ENCODE measurements around the gene SLC5A6. TPM values are rescaled to one million over a fixed set of nuclear protein-coding genes. Genes with fewer than 3 reads are reported as not detected.

Gene SLC5A6
- total RNA-seq, 2 donors from 2014 or later: 17.4 to 34.6 TPM

DNA sequence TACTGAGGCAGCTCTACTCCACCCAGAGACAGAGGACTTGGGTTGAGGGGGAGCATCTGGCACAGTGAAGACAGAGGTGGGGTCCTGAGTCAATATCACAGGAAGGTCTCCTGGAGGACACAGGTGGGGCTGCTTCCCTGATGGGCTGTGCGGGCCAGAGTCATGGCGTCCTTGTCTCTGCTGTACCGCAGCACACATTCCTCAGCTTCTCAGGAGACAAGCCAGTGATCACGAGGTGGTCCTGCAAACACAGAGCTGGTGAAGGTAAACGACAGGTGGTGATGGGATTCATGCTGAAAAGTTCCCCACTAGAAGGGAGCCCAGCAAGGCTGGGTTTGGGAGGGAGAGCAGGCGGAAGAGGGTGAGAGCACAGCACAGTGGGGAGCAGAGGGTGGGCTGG is 53.6 kb downstream of the SLC5A6 start:
- H3K4me3 ChIP-seq: no peak overlapping the region
- H3K4me1 ChIP-seq: no peaks in the 10 kb centered on the region
- TF ChIP-seq, protein P1, sequence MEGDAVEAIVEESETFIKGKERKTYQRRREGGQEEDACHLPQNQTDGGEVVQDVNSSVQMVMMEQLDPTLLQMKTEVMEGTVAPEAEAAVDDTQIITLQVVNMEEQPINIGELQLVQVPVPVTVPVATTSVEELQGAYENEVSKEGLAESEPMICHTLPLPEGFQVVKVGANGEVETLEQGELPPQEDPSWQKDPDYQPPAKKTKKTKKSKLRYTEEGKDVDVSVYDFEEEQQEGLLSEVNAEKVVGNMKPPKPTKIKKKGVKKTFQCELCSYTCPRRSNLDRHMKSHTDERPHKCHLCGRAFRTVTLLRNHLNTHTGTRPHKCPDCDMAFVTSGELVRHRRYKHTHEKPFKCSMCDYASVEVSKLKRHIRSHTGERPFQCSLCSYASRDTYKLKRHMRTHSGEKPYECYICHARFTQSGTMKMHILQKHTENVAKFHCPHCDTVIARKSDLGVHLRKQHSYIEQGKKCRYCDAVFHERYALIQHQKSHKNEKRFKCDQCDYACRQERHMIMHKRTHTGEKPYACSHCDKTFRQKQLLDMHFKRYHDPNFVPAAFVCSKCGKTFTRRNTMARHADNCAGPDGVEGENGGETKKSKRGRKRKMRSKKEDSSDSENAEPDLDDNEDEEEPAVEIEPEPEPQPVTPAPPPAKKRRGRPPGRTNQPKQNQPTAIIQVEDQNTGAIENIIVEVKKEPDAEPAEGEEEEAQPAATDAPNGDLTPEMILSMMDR (IDR thresholded peaks at IDR 0.05): no peak
- TF ChIP-seq POLR2A (IDR thresholded peaks at IDR 0.05): no peak
- intact Hi-C loops (cut with DNase I): no loop called here
- DNase-seq (no peak), ATAC-seq (no peak)
- no peaks in the 10 kb centered on the region for H3K36me3 ChIP-seq (replicated peaks in 1 of 2; ENCODE audit: insufficient read depth in 1 of 2, low read depth in 2 of 2)
- H3K27ac ChIP-seq: no peak overlapping the region
- 46% methylated on average over 5 to 6 of the region's 6 CpGs for WGBS, 2 donors
- no peaks in the 10 kb centered on the region for H3K9me3 ChIP-seq
- no peaks in the 10 kb centered on the region for H3K27me3 ChIP-seq

GRCh38 chr2:27155069-27155520 is 57.0 kb downstream of the SLC5A6 start:
- no peaks in the 10 kb centered on the region for H3K27me3 ChIP-seq
- H3K9me3 ChIP-seq: no peaks in the 10 kb centered on the region
- DNase-seq: no peak
- ATAC-seq: no peak
- H3K4me1 ChIP-seq: no peaks in the 10 kb centered on the region
- intact Hi-C loops (cut with DNase I): no loop called here
- TF ChIP-seq POLR2A (IDR thresholded peaks at IDR 0.05): no peak
- TF ChIP-seq, protein P1 (IDR thresholded peaks at IDR 0.05): no peak
- WGBS, 2 donors: 74 to 75% methylated on average over 7 to 9 of the region's 9 CpGs
- H3K4me3 ChIP-seq: no peak overlapping the region
- H3K36me3 ChIP-seq (replicated peaks in 1 of 2; ENCODE audit: insufficient read depth in 1 of 2, low read depth in 2 of 2): no peaks in the 10 kb centered on the region
- no peak overlapping the region for H3K27ac ChIP-seq

GRCh38 chr2:27154488-27154887 is 57.6 kb downstream of the SLC5A6 start:
- H3K27me3 ChIP-seq: no peaks in the 10 kb centered on the region
- DNase-seq: no peak
- intact Hi-C loops (cut with DNase I): no loop called here

GRCh38 chr2:27152796-27153464 is 59.1 kb downstream of the SLC5A6 start:
- H3K36me3 ChIP-seq (replicated peaks in 1 of 2; ENCODE audit: insufficient read depth in 1 of 2, low read depth in 2 of 2): no peaks in the 10 kb centered on the region
- intact Hi-C loops (cut with DNase I): no loop called here
- no peak overlapping the region for H3K4me3 ChIP-seq
- WGBS, 2 donors: 39 to 84% methylated on average over 2 of the region's 2 CpGs
- no peaks in the 10 kb centered on the region for H3K4me1 ChIP-seq
- no peak overlapping the region for H3K27ac ChIP-seq
- no peak for ATAC-seq
- TF ChIP-seq, protein P1 (IDR thresholded peaks at IDR 0.05): no peak
- no peak for TF ChIP-seq POLR2A (IDR thresholded peaks at IDR 0.05)
- H3K27me3 ChIP-seq: no peaks in the 10 kb centered on the region
- no peaks in the 10 kb centered on the region for H3K9me3 ChIP-seq
- DNase-seq: no peak

More at GRCh38 chr2:27154488-27154887, 57.6 kb downstream of the SLC5A6 start:
- no peak for ATAC-seq
- H3K4me3 ChIP-seq: no peak overlapping the region
- no peaks in the 10 kb centered on the region for H3K9me3 ChIP-seq
- no peaks in the 10 kb centered on the region for H3K4me1 ChIP-seq
- TF ChIP-seq POLR2A (IDR thresholded peaks at IDR 0.05): no peak
- TF ChIP-seq, protein P1 (IDR thresholded peaks at IDR 0.05): no peak
- 64 to 78% methylated on average over 6 of the region's 6 CpGs for WGBS, 2 donors
- H3K36me3 ChIP-seq (replicated peaks in 1 of 2; ENCODE audit: insufficient read depth in 1 of 2, low read depth in 2 of 2): no peaks in the 10 kb centered on the region
- no peak overlapping the region for H3K27ac ChIP-seq

All from body of pancreas (tissue), 4 donors.